Transverse colon (tissue), 4 donors: ENCODE measurements around the gene CACNA2D4. TPM values are rescaled to one million over a fixed set of nuclear protein-coding genes. Genes with fewer than 3 reads are reported as not detected.

Source experiments
- DNase-seq: peaks from one replicate; pipeline ENCODE4 v3.0.0-alpha.2; 2019
- H3K27ac ChIP-seq, 4 donors: fragments of 200-600 bp; sonication (generic); 2 replicates each; pipeline ENCODE4 v1.5.1; 2016 to 2018; ENCODE audit warnings: inconsistent platforms in 4 of 4
- H3K27me3 ChIP-seq: fragments of 200-600 bp; sonication (generic); 2 replicates; pipeline ENCODE4 v1.5.1; 2017; ENCODE audit warnings: inconsistent platforms
- H3K36me3 ChIP-seq, 4 donors: fragments of 200-600 bp; sonication (generic); 2 replicates each; pipeline ENCODE4 v1.5.1; 2017 to 2019; ENCODE audit warnings: inconsistent platforms in 4 of 4
- H3K4me1 ChIP-seq, 4 donors: fragments of 200-600 bp; sonication (generic); 2 replicates each; pipeline ENCODE4 v1.5.1; 2017 to 2020; ENCODE audit warnings: inconsistent platforms in 4 of 4
- H3K4me3 ChIP-seq, 4 donors: fragments of 200-600 bp; sonication (generic); 1 replicate in 1 of 4; 2 replicates in 3 of 4; pipeline versions ENCODE4 v1.5.1 to v1.6.1; 2017 to 2019; ENCODE audit warnings: inconsistent platforms in 4 of 4
- H3K9me3 ChIP-seq, 2 donors: fragments of 200-600 bp; sonication (generic); 2 replicates each; pipeline ENCODE4 v1.5.1; 2017 to 2019; ENCODE audit warnings: inconsistent platforms in 2 of 2
- CTCF ChIP-seq, 5 experiments: fragments of 200-600 bp in 3 of 5; fragments of 450-650 bp in 2 of 5; sonication (generic) in 3 of 5; IDR thresholded peaks; 1 replicate in 2 of 5; 2 replicates in 3 of 5; pipeline ENCODE4 v1.5.1; 2016 to 2017; ENCODE audit warnings: antibody characterized with exemption in 5 of 5, inconsistent platforms in 3 of 5, mild to moderate bottlenecking in 2 of 5, moderate library complexity in 1 of 5
- EP300 ChIP-seq: sonication (generic); formaldehyde crosslinking; IDR thresholded peaks from one replicate; pipeline ENCODE4 v1.6.1; 2017; ENCODE audit warnings: antibody characterized with exemption, low read depth
- POLR2A ChIP-seq: fragments of 450-650 bp; IDR thresholded peaks from one replicate; pipeline ENCODE4 v1.6.1; 2016; ENCODE audit warnings: antibody characterized with exemption, mild to moderate bottlenecking, moderate library complexity
- POLR2AphosphoS5 ChIP-seq, 3 donors: sonication (generic); formaldehyde crosslinking; IDR thresholded peaks; one replicate each; pipeline ENCODE4 v1.6.1; 2016; ENCODE audit warnings: antibody characterized with exemption in 3 of 3
- WGBS, 2 donors: methylation state at CpG; one replicate each; pipeline ENCODE4 v1.1.5; 2018; ENCODE audit warnings: low coverage in 1 of 2; 5-methylcytosine and 5-hydroxymethylcytosine counted together
- in situ Hi-C, 4 donors: fragments of 200-750 bp; cut with MboI; loops; one replicate each; pipeline versions ENCODE4 v1.15.0 to v1.15.1; 2017; ENCODE audit warnings: low sequenced_read_pairs in 3 of 4, low pct_ligation_motif_present in 1 of 4, low pct_unique_long_range_greater_than_20kb in 1 of 4
- intact Hi-C: fragments of 100-400 bp; cut with DNase I; formaldehyde crosslinking; loops from one replicate; pipeline ENCODE4 v1.15.1; 2023; ENCODE audit warnings: low total_unique reads
- total RNA-seq, 4 donors: library from RNA; depleted of rRNA; stranded (reverse); fragments of >200 nt; gene quantifications; one replicate each; pipeline ENCODE4 v1.1.0, GENCODE V29; 2016

CACNA2D4 gene
- total RNA-seq, 4 donors from 2014 or later = 6.5 to 22.8 (median 7.2) TPM; not detected in 1

- WGBS, 2 donors = 60 to 90% methylated on average over 5 to 24 of the region's 24 CpGs
- Histone ChIP-seq H3K4me3 (no peak overlapping the region), H3K4me1 (no peaks in the 10 kb centered on the region), H3K36me3 (no peaks in the 10 kb centered on the region), H3K9me3 (no peaks in the 10 kb centered on the region), H3K27ac (no peak overlapping the region), H3K27me3 (peaks cover 4% of the 10 kb centered on the region)
- no peak for DNase-seq
- intact Hi-C loops = no loop called here
- in situ Hi-C loops = no loop called here
- TF ChIP-seq POLR2A (no peak), CTCF (IDR thresholded peaks at IDR 0.05) (no peak), EP300 (no peak), POLR2AphosphoS5 (IDR thresholded peaks at IDR 0.05) (no peak)
Measured at GRCh38 chr12:1870998-1871917, 47.2 kb downstream of the CACNA2D4 start.

DNA sequence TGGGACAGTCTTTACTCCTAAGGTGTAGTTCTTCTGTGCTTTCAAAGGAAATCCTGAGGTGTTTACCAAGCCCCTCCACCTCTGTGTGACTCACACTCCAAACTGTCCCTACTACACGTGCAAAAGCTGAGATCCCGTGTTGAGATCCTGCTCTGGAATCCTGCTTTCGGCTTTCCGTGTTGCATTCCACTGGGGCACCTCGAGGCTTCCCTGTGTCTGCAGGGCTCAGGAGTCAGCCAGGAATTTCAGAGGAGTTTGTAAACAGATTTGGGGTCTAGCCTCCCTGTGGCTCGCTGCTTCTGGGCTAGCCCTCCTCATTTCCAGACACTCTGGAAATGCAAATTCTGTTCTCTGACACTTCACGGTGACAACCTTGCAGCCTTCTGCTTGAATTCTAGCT, 48.4 kb downstream of the CACNA2D4 start:
- 40 to 63% methylated on average over 1 to 7 of the region's 7 CpGs for WGBS, 2 donors
- Histone ChIP-seq H3K4me3 (no peak overlapping the region), H3K4me1 (no peaks in the 10 kb centered on the region), H3K36me3 (no peaks in the 10 kb centered on the region), H3K27ac (no peak overlapping the region), H3K27me3 (peaks cover 4% of the 10 kb centered on the region), H3K9me3 (no peaks in the 10 kb centered on the region)
- in situ Hi-C loops = no loop called here
- TF ChIP-seq POLR2A = no peak
- TF ChIP-seq POLR2AphosphoS5 (IDR thresholded peaks at IDR 0.05) = no peak
- TF ChIP-seq CTCF (IDR thresholded peaks at IDR 0.05) = no peak
- TF ChIP-seq EP300 = no peak
- intact Hi-C loops = no loop called here
- no peak for DNase-seq

GRCh38 chr12:1869145-1869544, 49.3 kb downstream of the CACNA2D4 start:
- WGBS, 2 donors = 92 to 94% methylated on average over 6 to 10 of the region's 10 CpGs
- Histone ChIP-seq H3K4me3 (no peak overlapping the region), H3K27ac (no peak overlapping the region), H3K27me3 (peaks cover 4% of the 10 kb centered on the region), H3K36me3 (no peaks in the 10 kb centered on the region), H3K9me3 (no peaks in the 10 kb centered on the region), H3K4me1 (no peaks in the 10 kb centered on the region)
- in situ Hi-C loops = no loop called here
- no peak for TF ChIP-seq EP300
- TF ChIP-seq POLR2AphosphoS5 (IDR thresholded peaks at IDR 0.05) = no peak
- no peak for TF ChIP-seq CTCF (IDR thresholded peaks at IDR 0.05)
- no peak for TF ChIP-seq POLR2A
- intact Hi-C loops = no loop called here
- DNase-seq = no peak

DNA sequence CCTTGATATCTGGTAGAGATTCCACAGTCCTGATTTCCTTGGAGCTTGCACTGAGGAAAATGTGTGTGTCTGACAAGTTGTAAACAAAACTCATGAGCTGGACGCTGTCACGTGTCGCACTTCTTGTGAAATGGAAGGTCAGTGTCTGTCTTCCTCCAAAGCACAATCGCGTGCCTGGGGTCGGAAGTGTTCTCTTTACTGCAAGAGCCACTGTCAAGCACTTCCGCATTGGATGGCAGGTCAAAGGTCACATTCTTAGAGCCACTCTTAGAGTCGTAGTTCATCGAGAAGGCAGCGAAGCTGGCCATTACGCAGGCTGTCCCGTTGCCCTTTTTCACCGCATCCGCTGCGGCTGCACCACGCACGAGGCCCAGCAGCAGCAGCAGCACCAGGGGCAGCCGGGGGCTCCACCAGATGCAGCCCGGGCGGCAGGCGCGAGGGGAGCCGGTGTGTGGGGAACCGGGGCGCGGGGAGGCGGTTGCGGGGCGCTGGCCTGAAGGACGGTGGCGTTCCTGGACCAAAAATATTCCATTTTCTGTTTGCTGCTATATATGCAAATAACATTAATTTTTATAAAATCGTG, 53.1 kb downstream of the CACNA2D4 start:
- 65 to 87% methylated on average over 6 to 32 of the region's 32 CpGs for WGBS, 2 donors
- no peak overlapping the region for H3K4me3 ChIP-seq
- H3K36me3 ChIP-seq = no peaks in the 10 kb centered on the region
- H3K9me3 ChIP-seq = no peaks in the 10 kb centered on the region
- in situ Hi-C loops = no loop called here
- no peak for TF ChIP-seq CTCF (IDR thresholded peaks at IDR 0.05)
- TF ChIP-seq POLR2AphosphoS5 (IDR thresholded peaks at IDR 0.05) = no peak
- intact Hi-C loops = no loop called here
- no peak overlapping the region for H3K27ac ChIP-seq
- H3K27me3 ChIP-seq = peaks cover 4% of the 10 kb centered on the region
- no peaks in the 10 kb centered on the region for H3K4me1 ChIP-seq
- no peak for DNase-seq
